DND-41 (cell line): ENCODE measurements around the gene LYZL1.

Experiments
- CTCF ChIP-seq: IDR thresholded peaks from 2 replicates; pipeline ENCODE4 v1.5.1; 2012; ENCODE audit warnings: borderline replicate concordance, low read length, moderate library complexity, mild to moderate bottlenecking; ENCODE audit not compliant: poor library complexity, severe bottlenecking; ENCODE audit errors: extremely low read depth
- EZH2 ChIP-seq: IDR thresholded peaks from 3 replicates; pipeline ENCODE4 v1.6.1; 2012; ENCODE audit warnings: borderline replicate concordance, low read depth, mild to moderate bottlenecking, moderate library complexity, low read length, inconsistent platforms; ENCODE audit not compliant: severe bottlenecking

DNA sequence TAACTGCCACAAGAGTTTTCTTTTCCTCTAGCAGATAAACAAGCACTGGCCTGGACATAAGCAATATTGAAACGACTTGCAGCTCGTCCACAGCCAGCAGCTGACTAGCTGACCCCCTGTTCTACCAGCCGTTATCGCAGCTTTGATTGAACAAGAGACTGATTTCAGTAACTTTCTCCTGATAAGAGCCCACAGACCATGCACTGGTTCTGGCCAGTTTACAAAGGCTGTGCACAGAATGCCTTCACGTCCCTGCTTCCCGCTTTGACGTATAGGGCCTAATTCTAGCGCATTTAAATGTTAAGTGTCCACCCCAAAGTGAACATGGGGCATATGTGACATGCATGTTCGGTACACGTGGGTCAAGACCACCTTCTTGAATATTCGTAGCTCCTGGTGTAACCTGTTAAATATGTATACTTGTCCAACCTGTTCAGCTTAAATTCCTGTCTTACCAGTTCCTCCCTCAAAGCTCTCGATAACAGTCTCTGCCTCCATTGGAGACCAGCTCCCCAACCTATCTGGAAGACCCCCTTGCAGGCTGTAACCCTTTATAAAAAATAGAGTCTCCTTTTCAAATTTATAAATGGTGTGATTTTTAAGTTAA, 69.2 kb downstream of the LYZL1 start:
- no peak for TF ChIP-seq CTCF
- no peak for TF ChIP-seq EZH2
